ENCODE data around the gene DNAH9. TPM values are rescaled to one million over a fixed set of nuclear protein-coding genes. Genes with fewer than 3 reads are reported as not detected.

DNAH9 gene
- total and polyA plus RNA-seq, 2 experiments from 2014 or later: 0.24 to 1.8 TPM

DNA sequence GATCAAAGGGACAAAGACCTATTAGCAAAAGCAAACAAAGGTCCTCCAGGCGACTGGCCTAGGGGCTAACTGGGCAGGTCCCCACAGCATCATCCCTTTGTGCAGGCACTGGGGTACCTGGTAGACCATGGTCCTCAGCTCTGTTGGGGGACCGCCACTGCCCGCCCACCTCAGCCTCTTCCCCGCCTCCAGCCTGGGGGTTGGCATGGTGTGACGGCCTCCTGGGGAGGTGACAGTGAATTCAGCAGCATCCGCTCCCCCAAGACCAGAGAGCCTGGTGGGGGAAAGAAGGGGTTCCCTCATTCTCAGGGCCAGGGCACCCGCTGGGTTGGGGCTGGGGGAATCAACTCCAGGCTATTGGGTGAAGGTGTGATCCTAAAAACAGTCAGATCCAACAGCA lies 38.7 kb upstream of the DNAH9 start:
- H3K4me1 ChIP-seq (ENCODE audit: low read depth): no peaks in the 10 kb centered on the region
- no peak overlapping the region for H3K4me3 ChIP-seq
- H3K27me3 ChIP-seq: no peaks in the 10 kb centered on the region
- no peaks in the 10 kb centered on the region for H3K9me3 ChIP-seq (ENCODE audit: low read depth)
- no peak overlapping the region for H3K27ac ChIP-seq
- no peak for DNase-seq (ENCODE audit: low read depth in 1 of 2, low spot score in 1 of 2)
- TF ChIP-seq, protein P1, sequence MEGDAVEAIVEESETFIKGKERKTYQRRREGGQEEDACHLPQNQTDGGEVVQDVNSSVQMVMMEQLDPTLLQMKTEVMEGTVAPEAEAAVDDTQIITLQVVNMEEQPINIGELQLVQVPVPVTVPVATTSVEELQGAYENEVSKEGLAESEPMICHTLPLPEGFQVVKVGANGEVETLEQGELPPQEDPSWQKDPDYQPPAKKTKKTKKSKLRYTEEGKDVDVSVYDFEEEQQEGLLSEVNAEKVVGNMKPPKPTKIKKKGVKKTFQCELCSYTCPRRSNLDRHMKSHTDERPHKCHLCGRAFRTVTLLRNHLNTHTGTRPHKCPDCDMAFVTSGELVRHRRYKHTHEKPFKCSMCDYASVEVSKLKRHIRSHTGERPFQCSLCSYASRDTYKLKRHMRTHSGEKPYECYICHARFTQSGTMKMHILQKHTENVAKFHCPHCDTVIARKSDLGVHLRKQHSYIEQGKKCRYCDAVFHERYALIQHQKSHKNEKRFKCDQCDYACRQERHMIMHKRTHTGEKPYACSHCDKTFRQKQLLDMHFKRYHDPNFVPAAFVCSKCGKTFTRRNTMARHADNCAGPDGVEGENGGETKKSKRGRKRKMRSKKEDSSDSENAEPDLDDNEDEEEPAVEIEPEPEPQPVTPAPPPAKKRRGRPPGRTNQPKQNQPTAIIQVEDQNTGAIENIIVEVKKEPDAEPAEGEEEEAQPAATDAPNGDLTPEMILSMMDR (IDR thresholded peaks at IDR 0.05; ENCODE audit: low read depth, low read length): no peak
- no peaks in the 10 kb centered on the region for H3K36me3 ChIP-seq

DNA sequence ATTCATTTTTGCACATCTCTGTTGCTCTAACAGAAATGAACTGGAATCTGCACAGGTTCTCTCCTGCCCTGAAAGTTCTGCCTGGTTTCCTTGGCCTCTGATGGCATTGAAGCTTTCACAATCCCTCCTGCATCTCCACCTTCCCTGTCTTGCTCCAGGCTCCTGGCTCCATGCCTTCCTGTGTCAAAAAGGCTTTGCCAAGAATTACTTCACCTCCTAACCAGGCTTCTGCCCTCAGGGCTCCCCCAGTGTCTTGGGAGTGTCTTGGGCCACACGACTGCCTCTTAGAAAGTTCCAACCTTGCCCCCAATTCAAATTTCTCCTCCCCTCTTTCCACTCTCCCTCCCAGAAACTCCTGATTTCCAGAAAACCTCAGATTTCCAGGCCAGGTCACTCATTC lies 37.0 kb upstream of the DNAH9 start:
- DNase-seq (ENCODE audit: low read depth in 1 of 2, low spot score in 1 of 2): no peak
- H3K4me1 ChIP-seq (ENCODE audit: low read depth): no peaks in the 10 kb centered on the region
- TF ChIP-seq, protein P1 (IDR thresholded peaks at IDR 0.05; ENCODE audit: low read depth, low read length): no peak

DNA sequence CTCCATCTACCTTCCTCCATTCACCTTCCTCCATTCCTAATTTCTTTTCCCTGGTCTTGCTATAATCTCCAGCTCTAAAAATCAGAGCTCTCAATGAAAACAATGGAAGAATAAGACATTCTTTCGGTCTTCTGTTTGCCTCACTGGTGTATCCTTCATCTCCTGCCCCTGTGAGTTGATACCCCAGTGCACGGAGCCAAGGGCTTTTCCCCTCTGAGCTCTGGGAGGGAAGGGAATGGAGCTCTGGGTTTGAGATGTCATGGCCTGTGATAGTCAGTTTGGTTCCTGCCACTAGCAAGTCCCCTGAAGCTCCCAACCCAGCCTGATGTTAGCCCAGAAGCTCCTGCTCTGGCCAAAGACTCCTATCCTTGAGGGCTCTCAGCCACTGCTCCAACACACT lies 36.6 kb upstream of the DNAH9 start:
- Histone ChIP-seq H3K36me3 (no peaks in the 10 kb centered on the region), H3K9me3 (ENCODE audit: low read depth) (no peaks in the 10 kb centered on the region), H3K27ac (no peak overlapping the region), H3K27me3 (no peaks in the 10 kb centered on the region), H3K4me1 (ENCODE audit: low read depth) (no peaks in the 10 kb centered on the region), H3K4me3 (no peak overlapping the region)
- TF ChIP-seq, protein P1 (IDR thresholded peaks at IDR 0.05; ENCODE audit: low read depth, low read length): no peak
- DNase-seq (ENCODE audit: low read depth in 1 of 2, low spot score in 1 of 2): no peak

More for the DNA sequence above, 37.0 kb upstream of the DNAH9 start:
- H3K9me3 ChIP-seq (ENCODE audit: low read depth): no peaks in the 10 kb centered on the region
- H3K36me3 ChIP-seq: no peaks in the 10 kb centered on the region
- H3K27ac ChIP-seq: no peak overlapping the region
- H3K27me3 ChIP-seq: no peaks in the 10 kb centered on the region
- H3K4me3 ChIP-seq: no peak overlapping the region

DNA sequence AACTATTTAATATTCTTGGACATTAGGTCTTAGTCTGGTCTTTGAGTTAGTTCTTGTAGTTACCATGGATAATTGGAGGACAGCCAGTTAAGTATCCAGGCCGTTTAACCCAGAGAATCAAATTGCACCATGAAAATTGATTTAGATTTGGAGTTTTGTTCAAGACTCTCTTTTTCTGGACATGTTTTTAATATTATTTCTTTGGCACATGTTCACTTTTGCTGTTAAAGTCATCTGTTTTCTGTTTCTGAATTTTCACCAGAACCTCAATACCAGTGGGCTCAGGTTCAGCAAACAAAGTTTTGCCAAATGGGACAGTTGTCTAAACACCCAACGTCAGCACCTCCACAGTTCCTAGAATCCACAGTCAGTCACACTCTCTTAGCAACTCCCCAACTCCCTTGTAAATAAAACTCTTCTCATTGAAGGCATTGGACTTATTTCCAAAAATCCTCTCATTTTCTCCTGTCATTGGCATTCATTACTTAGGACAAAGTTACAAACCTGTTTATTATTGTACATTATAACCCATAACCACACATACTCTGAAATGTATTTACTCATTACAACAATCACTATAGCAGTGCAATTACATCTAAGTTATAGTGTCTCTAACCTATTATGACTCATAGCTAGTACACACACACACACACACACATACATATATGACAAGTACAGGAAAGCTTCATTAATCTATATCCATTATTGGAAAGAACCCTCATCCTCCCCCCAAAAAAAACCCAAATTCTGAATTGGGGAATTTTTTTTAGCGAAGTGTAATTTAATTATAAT lies 33.5 kb upstream of the DNAH9 start:
- TF ChIP-seq, protein P1 (IDR thresholded peaks at IDR 0.05; ENCODE audit: low read depth, low read length): no peak
- DNase-seq (ENCODE audit: low read depth in 1 of 2, low spot score in 1 of 2): no peak
- Histone ChIP-seq H3K9me3 (ENCODE audit: low read depth) (no peaks in the 10 kb centered on the region), H3K4me3 (no peak overlapping the region), H3K4me1 (ENCODE audit: low read depth) (no peaks in the 10 kb centered on the region), H3K36me3 (no peaks in the 10 kb centered on the region), H3K27ac (no peak overlapping the region), H3K27me3 (no peaks in the 10 kb centered on the region)

DNA sequence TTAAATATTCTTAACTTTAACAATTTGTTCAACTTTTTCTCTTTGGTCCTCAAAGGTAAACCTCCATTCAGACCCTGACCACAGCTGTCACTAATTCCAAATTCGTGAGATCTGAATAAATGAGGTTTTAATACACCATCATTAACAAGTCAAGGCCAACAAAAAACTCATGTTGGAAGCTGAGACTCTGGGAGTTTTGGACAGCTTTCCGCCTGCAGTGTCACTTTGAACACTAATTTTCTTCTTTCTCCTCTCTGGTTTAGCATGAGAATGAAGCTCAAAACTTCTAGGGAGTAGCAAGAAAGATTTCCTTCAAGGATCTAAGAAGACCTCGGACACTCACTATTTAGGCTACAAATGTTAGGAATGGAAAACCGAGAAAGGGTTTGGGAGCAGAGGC lies 32.7 kb upstream of the DNAH9 start:
- TF ChIP-seq, protein P1 (IDR thresholded peaks at IDR 0.05; ENCODE audit: low read depth, low read length): no peak
- no peaks in the 10 kb centered on the region for H3K9me3 ChIP-seq (ENCODE audit: low read depth)
- H3K36me3 ChIP-seq: no peaks in the 10 kb centered on the region
- H3K4me3 ChIP-seq: no peak overlapping the region
- H3K27me3 ChIP-seq: no peaks in the 10 kb centered on the region
- no peak for DNase-seq (ENCODE audit: low read depth in 1 of 2, low spot score in 1 of 2)
- H3K27ac ChIP-seq: no peak overlapping the region
- H3K4me1 ChIP-seq (ENCODE audit: low read depth): no peaks in the 10 kb centered on the region

Measured in cardiac muscle cell (in vitro differentiated cells and primary cell).